NT2/D1 (cell line): ENCODE data around the gene C9orf78.

Experiments used
- DNase-seq: peaks from one replicate; pipeline ENCODE4 v3.0.0-alpha.2; 2011; ENCODE audit warnings: low read depth, low spot score
- H3K27me3 ChIP-seq: 2 replicates; pipeline ENCODE4 v1.6.0; 2011; ENCODE audit warnings: mild to moderate bottlenecking; ENCODE audit not compliant: insufficient read length, insufficient read depth
- H3K36me3 ChIP-seq: 2 replicates; pipeline ENCODE4 v1.6.1; 2011; ENCODE audit warnings: mild to moderate bottlenecking, low read length, mixed read lengths; ENCODE audit not compliant: insufficient read depth, insufficient read length
- H3K4me1 ChIP-seq: 2 replicates; pipeline ENCODE4 v1.5.1; 2011; ENCODE audit not compliant: insufficient read depth, insufficient read length
- H3K4me3 ChIP-seq: 2 replicates; pipeline ENCODE4 v1.5.1; 2011; ENCODE audit warnings: low read depth; ENCODE audit not compliant: insufficient read length
- H3K9ac ChIP-seq: 2 replicates; pipeline ENCODE4 v1.6.0; 2011; ENCODE audit warnings: low read depth; ENCODE audit not compliant: insufficient read length
- H3K9me3 ChIP-seq: 2 replicates; pipeline ENCODE4 v1.5.1; 2011; ENCODE audit warnings: mild to moderate bottlenecking, low read length; ENCODE audit not compliant: insufficient read depth
- SUZ12 ChIP-seq: IDR thresholded peaks from 2 replicates; pipeline ENCODE4 v1.6.1; 2011; ENCODE audit not compliant: insufficient read length, insufficient read depth; ENCODE audit errors: extremely low read depth
- YY1 ChIP-seq: IDR thresholded peaks from 2 replicates; pipeline ENCODE4 v1.6.1; 2011; ENCODE audit not compliant: insufficient read length, insufficient read depth
- ZNF274 ChIP-seq: IDR thresholded peaks from 2 replicates; pipeline ENCODE4 v1.6.1; 2011; ENCODE audit warnings: mild to moderate bottlenecking, low read depth, low read length

The C9orf78 gene

DNA sequence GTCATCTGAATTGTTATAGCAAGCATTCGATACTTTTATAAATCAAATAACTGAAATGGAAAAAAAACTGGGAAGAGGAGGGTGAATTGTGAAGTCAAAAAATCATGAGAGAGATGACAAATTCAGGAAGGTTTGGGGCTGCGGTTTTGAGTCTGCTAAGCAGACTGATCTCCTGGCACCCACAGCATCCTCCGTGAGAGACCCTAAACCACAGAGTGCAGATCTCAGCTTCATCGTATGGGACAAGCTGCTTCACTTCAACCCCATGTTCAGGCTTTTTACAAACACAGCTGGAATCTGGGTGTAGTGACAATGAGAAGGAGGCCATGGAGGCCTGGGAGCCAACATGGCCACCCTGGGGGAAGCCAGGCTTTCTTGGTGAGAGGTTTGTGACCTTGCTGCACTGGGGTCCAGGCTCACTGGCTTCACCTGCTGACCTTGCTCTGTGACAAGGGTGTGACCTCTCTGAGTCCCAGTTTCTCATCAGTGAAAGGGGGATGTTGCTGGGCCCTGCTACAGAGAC lies 19.6 kb upstream of the C9orf78 start:
- Histone ChIP-seq H3K4me3 (no peak overlapping the region), H3K27me3 (no peaks in the 10 kb centered on the region), H3K9ac (no peak overlapping the region), H3K36me3 (peaks cover 57% of the 10 kb centered on the region), H3K4me1 (no peaks in the 10 kb centered on the region), H3K9me3 (no peaks in the 10 kb centered on the region)
- DNase-seq: no peak
- TF ChIP-seq ZNF274: no peak
- TF ChIP-seq SUZ12: no peak
- no peak for TF ChIP-seq YY1

DNA sequence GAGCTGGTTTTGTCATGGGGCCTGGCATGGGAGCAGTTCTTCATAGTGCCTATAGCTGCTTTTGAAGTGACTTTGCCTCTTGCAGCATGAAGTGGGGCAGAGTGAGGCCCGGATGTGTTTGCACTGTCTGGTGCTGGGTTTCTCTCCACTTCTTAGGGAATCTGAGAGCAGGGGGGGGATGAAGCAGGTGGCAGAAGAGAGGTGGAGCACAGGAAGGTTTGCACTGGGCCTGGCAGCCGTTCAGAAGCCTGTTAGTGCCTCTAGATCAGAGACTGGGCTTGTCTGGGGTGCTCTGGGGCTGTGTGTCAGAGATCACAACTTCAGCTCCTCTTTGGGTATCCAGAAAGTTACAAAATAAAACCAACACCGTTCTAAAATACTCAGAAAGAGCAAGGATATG lies 18.5 kb upstream of the C9orf78 start:
- Histone ChIP-seq H3K4me1 (peaks cover 5% of the 10 kb centered on the region), H3K4me3 (no peak overlapping the region), H3K9ac (no peak overlapping the region), H3K9me3 (no peaks in the 10 kb centered on the region), H3K27me3 (no peaks in the 10 kb centered on the region), H3K36me3 (peaks cover 55% of the 10 kb centered on the region)
- TF ChIP-seq SUZ12: no peak
- no peak for TF ChIP-seq ZNF274
- no peak for TF ChIP-seq YY1
- DNase-seq: no peak

DNA sequence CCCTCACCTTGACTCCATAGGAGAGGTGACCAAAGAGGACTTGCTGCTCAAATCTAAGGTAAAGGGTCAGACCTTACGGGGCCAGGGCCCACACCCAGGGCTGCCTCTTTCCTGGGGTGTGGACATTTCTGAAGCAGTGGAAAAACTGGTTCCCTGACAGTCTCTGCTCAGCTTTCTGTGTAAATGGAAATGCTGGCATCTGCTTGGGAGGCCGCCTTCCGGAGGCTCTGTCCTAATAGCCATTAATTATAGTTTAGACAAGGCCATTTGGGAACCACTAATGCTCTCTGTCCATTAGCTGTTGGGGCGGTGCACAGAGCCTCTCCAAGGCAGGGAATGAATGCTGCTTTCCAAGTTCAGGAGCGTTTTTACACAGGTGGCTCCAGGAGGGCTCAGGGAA lies 17.5 kb upstream of the C9orf78 start:
- no peak overlapping the region for H3K9ac ChIP-seq
- H3K4me3 ChIP-seq: no peak overlapping the region
- no peak for DNase-seq
- no peak for TF ChIP-seq SUZ12
- no peak for TF ChIP-seq YY1
- no peak for TF ChIP-seq ZNF274
- H3K9me3 ChIP-seq: no peaks in the 10 kb centered on the region
- peaks cover 6% of the 10 kb centered on the region for H3K4me1 ChIP-seq
- peaks cover 45% of the 10 kb centered on the region for H3K36me3 ChIP-seq
- H3K27me3 ChIP-seq: no peaks in the 10 kb centered on the region

DNA sequence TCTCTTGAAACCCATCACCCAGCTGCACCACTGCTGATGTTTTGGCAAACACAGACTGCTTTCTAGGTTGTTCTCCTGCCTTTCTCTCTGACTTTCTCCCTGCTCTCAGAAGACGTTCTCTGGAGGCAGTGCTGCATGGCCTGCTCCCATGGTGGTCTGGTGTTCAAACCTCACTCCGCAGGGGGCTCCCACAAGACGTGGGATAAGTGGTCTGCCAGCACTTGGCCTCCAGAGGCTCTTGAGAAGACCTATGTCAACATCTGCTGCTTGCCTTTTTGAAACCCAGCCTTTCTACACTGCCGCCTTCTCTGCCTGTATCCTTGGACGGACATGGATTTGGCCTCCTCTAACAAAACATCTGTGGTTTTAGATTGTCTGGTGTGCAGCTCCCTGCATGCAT lies 16.7 kb upstream of the C9orf78 start:
- Histone ChIP-seq H3K9ac (no peak overlapping the region), H3K36me3 (peaks cover 39% of the 10 kb centered on the region), H3K9me3 (no peaks in the 10 kb centered on the region), H3K4me3 (no peak overlapping the region), H3K27me3 (no peaks in the 10 kb centered on the region), H3K4me1 (peaks cover 6% of the 10 kb centered on the region)
- no peak for TF ChIP-seq ZNF274
- no peak for TF ChIP-seq SUZ12
- TF ChIP-seq YY1: no peak
- no peak for DNase-seq

DNA sequence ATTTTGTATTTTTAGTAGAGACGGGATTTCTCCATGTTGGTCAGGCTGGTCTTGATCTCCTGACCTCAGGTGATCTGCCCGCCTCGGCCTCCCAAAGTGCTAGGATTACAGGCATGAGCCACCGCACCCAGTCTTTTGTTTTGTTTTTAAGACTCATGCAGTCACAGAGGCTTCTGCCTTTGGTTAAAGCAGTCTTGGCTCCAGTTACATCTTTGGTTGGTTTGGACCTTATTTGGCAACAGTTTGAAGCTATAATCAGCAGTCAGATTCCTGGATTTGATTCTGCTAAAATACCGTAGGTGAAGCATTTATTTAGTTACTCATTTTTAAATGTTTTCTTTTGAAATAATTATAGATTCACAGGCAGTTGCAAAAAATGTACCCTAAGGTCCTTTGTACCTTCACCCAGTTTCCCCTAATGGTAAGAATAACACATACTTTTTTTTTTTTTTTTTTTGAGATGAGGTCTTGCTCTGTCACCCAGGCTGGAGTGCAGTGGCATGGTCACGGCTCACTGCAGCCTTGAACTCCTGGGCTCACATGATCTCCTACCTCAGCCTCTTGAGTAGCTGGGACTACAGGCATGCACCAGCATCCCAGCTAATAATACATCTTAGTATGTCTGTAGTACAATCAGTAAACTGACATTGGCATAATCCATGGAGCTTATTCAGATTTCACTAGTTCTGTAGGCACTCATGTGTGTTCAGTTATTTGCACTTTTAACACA lies 15.9 kb upstream of the C9orf78 start:
- Histone ChIP-seq H3K4me3 (no peak overlapping the region), H3K9me3 (no peaks in the 10 kb centered on the region), H3K9ac (no peak overlapping the region), H3K4me1 (peaks cover 6% of the 10 kb centered on the region), H3K27me3 (no peaks in the 10 kb centered on the region), H3K36me3 (peaks cover 36% of the 10 kb centered on the region)
- no peak for DNase-seq
- TF ChIP-seq SUZ12 (no peak), YY1 (no peak), ZNF274 (no peak)

DNA sequence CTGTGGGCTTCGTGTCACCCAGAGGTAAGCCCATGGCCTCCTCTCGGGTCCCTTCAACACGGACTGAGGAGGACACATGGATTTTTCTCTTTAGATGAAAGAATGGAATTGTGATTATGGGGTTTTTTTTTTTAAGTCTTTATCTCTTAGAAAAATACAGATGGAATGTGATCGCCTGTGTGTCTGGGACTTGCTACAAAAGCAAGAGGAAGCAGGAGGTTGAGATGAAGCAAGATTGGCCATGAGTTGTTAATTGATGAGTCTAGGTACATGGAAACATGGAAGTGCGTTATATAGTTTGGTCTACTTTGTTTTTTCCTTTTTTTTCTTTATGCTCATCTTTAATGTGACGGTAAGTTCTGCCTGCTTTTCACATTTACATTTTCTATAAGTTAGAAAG lies 14.8 kb upstream of the C9orf78 start:
- DNase-seq: no peak
- no peak overlapping the region for H3K9ac ChIP-seq
- peaks cover 6% of the 10 kb centered on the region for H3K4me1 ChIP-seq
- H3K36me3 ChIP-seq: peaks cover 36% of the 10 kb centered on the region
- TF ChIP-seq YY1: no peak
- TF ChIP-seq ZNF274: no peak
- no peak for TF ChIP-seq SUZ12
- no peaks in the 10 kb centered on the region for H3K9me3 ChIP-seq
- H3K27me3 ChIP-seq: no peaks in the 10 kb centered on the region
- H3K4me3 ChIP-seq: no peak overlapping the region

DNA sequence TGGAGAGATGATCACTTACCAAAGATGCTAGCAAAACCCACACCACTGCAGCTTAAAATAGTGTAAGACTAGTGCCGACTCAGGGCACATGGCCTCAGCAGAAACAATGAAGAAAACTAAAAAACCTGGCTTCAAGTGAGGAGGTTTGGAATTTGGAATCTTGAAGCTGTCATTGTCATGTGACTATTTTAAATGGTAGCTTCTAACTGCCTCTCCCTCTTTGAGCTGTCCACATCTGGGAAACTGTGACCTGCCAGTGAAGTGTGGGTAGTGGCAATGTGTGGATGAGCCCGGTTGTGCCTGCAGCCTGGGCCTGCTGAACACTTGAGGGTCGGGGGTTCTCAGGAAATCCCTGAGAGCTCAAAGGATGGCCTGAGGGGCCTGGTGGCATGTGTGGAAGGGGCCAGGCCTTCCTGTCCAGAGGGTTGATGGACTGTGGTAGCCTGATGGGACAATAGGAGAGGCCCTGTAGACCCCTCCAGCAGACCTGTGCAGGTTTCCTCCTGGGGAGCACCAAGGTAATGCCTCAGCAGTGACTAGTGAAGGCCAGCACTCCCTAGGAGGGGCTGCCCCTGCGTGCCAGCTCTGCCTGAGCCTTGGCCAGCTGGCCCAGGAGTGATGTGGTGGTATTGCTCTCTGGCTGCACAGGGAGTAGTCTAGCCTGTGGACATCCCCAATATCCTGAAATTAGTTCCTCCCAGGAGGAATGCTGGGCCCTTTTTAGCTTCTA lies 13.8 kb upstream of the C9orf78 start:
- no peaks in the 10 kb centered on the region for H3K9me3 ChIP-seq
- DNase-seq: no peak
- H3K4me1 ChIP-seq: peaks cover 6% of the 10 kb centered on the region
- peaks cover 32% of the 10 kb centered on the region for H3K36me3 ChIP-seq
- TF ChIP-seq SUZ12: no peak
- no peak for TF ChIP-seq YY1
- no peak for TF ChIP-seq ZNF274
- no peak overlapping the region for H3K4me3 ChIP-seq
- H3K27me3 ChIP-seq: no peaks in the 10 kb centered on the region
- H3K9ac ChIP-seq: peak overlapping the region; percentile 50
